ENCODE measurements around the gene RAB5IF.

GRCh38 chr20:36645353-36645752, 39.8 kb downstream of the RAB5IF start:
- no peak for TF ChIP-seq POLR2A (IDR thresholded peaks at IDR 0.05)
- TF ChIP-seq, protein P1, sequence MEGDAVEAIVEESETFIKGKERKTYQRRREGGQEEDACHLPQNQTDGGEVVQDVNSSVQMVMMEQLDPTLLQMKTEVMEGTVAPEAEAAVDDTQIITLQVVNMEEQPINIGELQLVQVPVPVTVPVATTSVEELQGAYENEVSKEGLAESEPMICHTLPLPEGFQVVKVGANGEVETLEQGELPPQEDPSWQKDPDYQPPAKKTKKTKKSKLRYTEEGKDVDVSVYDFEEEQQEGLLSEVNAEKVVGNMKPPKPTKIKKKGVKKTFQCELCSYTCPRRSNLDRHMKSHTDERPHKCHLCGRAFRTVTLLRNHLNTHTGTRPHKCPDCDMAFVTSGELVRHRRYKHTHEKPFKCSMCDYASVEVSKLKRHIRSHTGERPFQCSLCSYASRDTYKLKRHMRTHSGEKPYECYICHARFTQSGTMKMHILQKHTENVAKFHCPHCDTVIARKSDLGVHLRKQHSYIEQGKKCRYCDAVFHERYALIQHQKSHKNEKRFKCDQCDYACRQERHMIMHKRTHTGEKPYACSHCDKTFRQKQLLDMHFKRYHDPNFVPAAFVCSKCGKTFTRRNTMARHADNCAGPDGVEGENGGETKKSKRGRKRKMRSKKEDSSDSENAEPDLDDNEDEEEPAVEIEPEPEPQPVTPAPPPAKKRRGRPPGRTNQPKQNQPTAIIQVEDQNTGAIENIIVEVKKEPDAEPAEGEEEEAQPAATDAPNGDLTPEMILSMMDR (IDR thresholded peaks at IDR 0.05), result no peak
